Neuronal stem cell (in vitro differentiated cells): ENCODE data around the gene BMPER.

Source experiments
- DNase-seq: peaks from one replicate; pipeline ENCODE4 v3.0.0-alpha.2; 2013; ENCODE audit warnings: low spot score
- H2AFZ ChIP-seq: one replicate; pipeline ENCODE4 v1.6.1; 2013; ENCODE audit warnings: mild to moderate bottlenecking, low read length, inconsistent platforms
- H2AK5ac ChIP-seq: 2 replicates; pipeline ENCODE4 v1.6.1; 2013; ENCODE audit warnings: low read depth, mild to moderate bottlenecking, inconsistent platforms, low read length, moderate library complexity, mixed read lengths
- H2BK120ac ChIP-seq: 2 replicates; pipeline ENCODE4 v1.6.1; 2013; ENCODE audit warnings: low read depth, mild to moderate bottlenecking, inconsistent platforms, low read length, moderate library complexity, mixed read lengths
- H2BK12ac ChIP-seq: one replicate; pipeline ENCODE4 v1.6.1; 2013; ENCODE audit warnings: low read length, inconsistent platforms
- H2BK15ac ChIP-seq: 2 replicates; pipeline ENCODE4 v1.6.1; 2013; ENCODE audit warnings: mild to moderate bottlenecking, low read length, inconsistent platforms, mixed read lengths
- H2BK5ac ChIP-seq: one replicate; pipeline ENCODE4 v1.6.1; 2013; ENCODE audit warnings: inconsistent platforms, mild to moderate bottlenecking, low read length, moderate library complexity
- H3K14ac ChIP-seq: one replicate; pipeline ENCODE4 v1.6.1; 2013; ENCODE audit warnings: low read length, inconsistent platforms
- H3K18ac ChIP-seq: 2 replicates; pipeline ENCODE4 v1.6.1; 2013; ENCODE audit warnings: low read length, inconsistent platforms
- H3K23ac ChIP-seq: 2 replicates; pipeline ENCODE4 v1.6.1; 2013; ENCODE audit warnings: low read depth, mild to moderate bottlenecking, mixed read lengths, low read length, inconsistent platforms; ENCODE audit not compliant: poor library complexity
- H3K27ac ChIP-seq: replicated peaks from 3 replicates; pipeline ENCODE4 v1.5.1; 2013; ENCODE audit warnings: low read length, inconsistent platforms
- H3K27me3 ChIP-seq, 3 experiments: 2 replicates each; pipeline ENCODE4 v1.6.1; 2013; ENCODE audit warnings: low read length in 3 of 3, mild to moderate bottlenecking in 2 of 3, inconsistent platforms in 1 of 3, low read depth in 1 of 3, mixed read lengths in 1 of 3, moderate library complexity in 1 of 3; ENCODE audit not compliant: control insufficient read depth in 3 of 3, insufficient read depth in 3 of 3
- H3K36me3 ChIP-seq, 2 donors: replicated peaks in 1 of 2; 2 replicates each; pipeline ENCODE4 v1.6.1; 2013; ENCODE audit warnings: low read length in 2 of 2; ENCODE audit not compliant: control insufficient read depth in 2 of 2, insufficient read depth in 2 of 2
- H3K4ac ChIP-seq: 2 replicates; pipeline ENCODE4 v1.6.1; 2013; ENCODE audit warnings: inconsistent platforms, mild to moderate bottlenecking, low read length, moderate library complexity
- H3K4me1 ChIP-seq, 2 donors: 1 replicate in 1 of 2; 2 replicates in 1 of 2; pipeline ENCODE4 v1.6.1; 2013; ENCODE audit warnings: low read length in 2 of 2, low read depth in 1 of 2; ENCODE audit not compliant: control insufficient read depth in 2 of 2, insufficient read depth in 1 of 2
- H3K4me2 ChIP-seq: one replicate; pipeline ENCODE4 v1.6.1; 2013; ENCODE audit warnings: mild to moderate bottlenecking, low read length, inconsistent platforms; ENCODE audit not compliant: insufficient read depth, poor library complexity, severe bottlenecking
- H3K4me3 ChIP-seq, 2 donors: 2 replicates each; pipeline ENCODE4 v1.5.1; 2013; ENCODE audit warnings: low read length in 2 of 2, mild to moderate bottlenecking in 2 of 2, inconsistent platforms in 1 of 2, moderate library complexity in 1 of 2
- H3K79me1 ChIP-seq: one replicate; pipeline ENCODE4 v1.6.1; 2013; ENCODE audit warnings: low read depth, mild to moderate bottlenecking, inconsistent platforms, low read length, moderate library complexity
- H3K9ac ChIP-seq: one replicate; pipeline ENCODE4 v1.6.1; 2013; ENCODE audit warnings: mild to moderate bottlenecking, low read depth, low read length, inconsistent platforms; ENCODE audit not compliant: poor library complexity
- H3K9me3 ChIP-seq, 2 donors: replicated peaks in 1 of 2; 2 replicates each; pipeline versions ENCODE3 to v1.6.1; 2013; ENCODE audit warnings: low read length in 2 of 2, mild to moderate bottlenecking in 2 of 2, inconsistent platforms in 1 of 2, low read depth in 1 of 2, mixed read lengths in 1 of 2, moderate library complexity in 1 of 2; ENCODE audit not compliant: control insufficient read depth in 2 of 2, insufficient read depth in 1 of 2
- H4K8ac ChIP-seq: one replicate; pipeline ENCODE4 v1.6.1; 2013; ENCODE audit warnings: low read depth, mild to moderate bottlenecking, inconsistent platforms, low read length, moderate library complexity
- H4K91ac ChIP-seq: one replicate; pipeline ENCODE4 v1.6.1; 2013; ENCODE audit warnings: low read length, low read depth, mild to moderate bottlenecking, inconsistent platforms; ENCODE audit not compliant: poor library complexity
- WGBS, 2 donors: extraction: QIAGEN DNeasy Blood & Tissue Kit; methylation state at CpG; one replicate each; pipeline ENCODE4 v1.1.7; 2013; ENCODE audit warnings: missing lambda C conversion rate in 2 of 2, mixed read lengths in 1 of 2; ENCODE audit not compliant: insufficient read length in 2 of 2, insufficient replicate concordance in 1 of 2; ENCODE audit errors: extremely low coverage in 2 of 2; 5-methylcytosine and 5-hydroxymethylcytosine counted together

The BMPER gene

GRCh38 chr7:33909755-33910154, 4.4 kb downstream of the BMPER start:
- Histone ChIP-seq H3K14ac (no peak overlapping the region), H3K4ac (no peak overlapping the region), H3K9ac (no peak overlapping the region), H2AK5ac (no peak overlapping the region), H4K8ac (no peak overlapping the region), H3K4me3 (no peak overlapping the region), H2BK5ac (no peak overlapping the region), H3K27ac (no peak overlapping the region), H4K91ac (no peak overlapping the region), H3K18ac (no peak overlapping the region), H2BK120ac (no peak overlapping the region), H3K23ac (no peak overlapping the region), H2BK15ac (no peak overlapping the region), H2AFZ (no peak overlapping the region), H3K79me1 (no peaks in the 10 kb centered on the region), H3K4me2 (no peak overlapping the region), H3K4me1 (no peaks in the 10 kb centered on the region), H2BK12ac (no peak overlapping the region), H3K9me3 (no peaks in the 10 kb centered on the region), H3K36me3 (no peaks in the 10 kb centered on the region), H3K27me3 (peaks cover 0 to 49% (median 3%) of the 10 kb centered on the region in 3 experiments)
- WGBS, 2 donors, result no CpG with 5 or more reads among the region's 2 CpGs
- no peak for DNase-seq

GRCh38 chr7:33910756-33911155, 5.4 kb downstream of the BMPER start:
- H4K8ac ChIP-seq, result no peak overlapping the region
- H2BK15ac ChIP-seq, result no peak overlapping the region
- H3K27ac ChIP-seq, result no peak overlapping the region
- DNase-seq, result no peak
- no peak overlapping the region for H3K18ac ChIP-seq
- no peak overlapping the region for H3K4me3 ChIP-seq
- H2AK5ac ChIP-seq, result no peak overlapping the region
- H3K4ac ChIP-seq, result no peak overlapping the region
- WGBS, 2 donors, result no CpG with 5 or more reads among the region's 2 CpGs
- H3K23ac ChIP-seq, result no peak overlapping the region
- no peak overlapping the region for H3K4me2 ChIP-seq
- H2BK5ac ChIP-seq, result no peak overlapping the region
- no peak overlapping the region for H4K91ac ChIP-seq
- H3K27me3 ChIP-seq, result peaks cover 0 to 42% (median 3%) of the 10 kb centered on the region in 3 experiments
- no peaks in the 10 kb centered on the region for H3K79me1 ChIP-seq
- no peak overlapping the region for H3K9ac ChIP-seq
- no peak overlapping the region for H2AFZ ChIP-seq
- no peak overlapping the region for H3K14ac ChIP-seq
- no peaks in the 10 kb centered on the region for H3K36me3 ChIP-seq
- H2BK12ac ChIP-seq, result no peak overlapping the region
- no peak overlapping the region for H2BK120ac ChIP-seq
- no peaks in the 10 kb centered on the region for H3K9me3 ChIP-seq
- no peaks in the 10 kb centered on the region for H3K4me1 ChIP-seq

GRCh38 chr7:33916357-33917081, 11.2 kb downstream of the BMPER start:
- no peak overlapping the region for H3K4me3 ChIP-seq
- no peaks in the 10 kb centered on the region for H3K4me1 ChIP-seq
- H2BK15ac ChIP-seq, result no peak overlapping the region
- H2AK5ac ChIP-seq, result no peak overlapping the region
- no peak overlapping the region for H3K23ac ChIP-seq
- no peak overlapping the region for H3K4me2 ChIP-seq
- no peak overlapping the region for H2BK5ac ChIP-seq
- no peak overlapping the region for H3K27ac ChIP-seq
- no peak overlapping the region for H4K8ac ChIP-seq
- no peak overlapping the region for H2AFZ ChIP-seq
- H3K36me3 ChIP-seq, result no peaks in the 10 kb centered on the region
- no peaks in the 10 kb centered on the region for H3K27me3 ChIP-seq
- no CpG with 5 or more reads among the region's 5 CpGs for WGBS, 2 donors
- no peaks in the 10 kb centered on the region for H3K79me1 ChIP-seq
- no peak overlapping the region for H3K14ac ChIP-seq
- H3K9ac ChIP-seq, result no peak overlapping the region
- H4K91ac ChIP-seq, result no peak overlapping the region
- DNase-seq, result no peak
- H3K4ac ChIP-seq, result no peak overlapping the region
- no peak overlapping the region for H2BK12ac ChIP-seq
- H2BK120ac ChIP-seq, result no peak overlapping the region
- no peak overlapping the region for H3K18ac ChIP-seq
- H3K9me3 ChIP-seq, result no peaks in the 10 kb centered on the region

GRCh38 chr7:33917661-33918060, 12.3 kb downstream of the BMPER start:
- H2BK120ac ChIP-seq, result no peak overlapping the region
- no peak overlapping the region for H3K18ac ChIP-seq
- H3K4me3 ChIP-seq, result no peak overlapping the region
- no peak overlapping the region for H3K4me2 ChIP-seq
- H3K14ac ChIP-seq, result no peak overlapping the region
- no peak overlapping the region for H3K23ac ChIP-seq
- no peaks in the 10 kb centered on the region for H3K79me1 ChIP-seq
- H3K9ac ChIP-seq, result no peak overlapping the region
- H2BK15ac ChIP-seq, result no peak overlapping the region
- H3K9me3 ChIP-seq, result no peaks in the 10 kb centered on the region
- no CpG with 5 or more reads among the region's 3 CpGs for WGBS, 2 donors
- H2BK5ac ChIP-seq, result no peak overlapping the region
- H3K27ac ChIP-seq, result no peak overlapping the region
- H4K8ac ChIP-seq, result no peak overlapping the region
- H3K27me3 ChIP-seq, result no peaks in the 10 kb centered on the region
- no peak overlapping the region for H2BK12ac ChIP-seq
- no peaks in the 10 kb centered on the region for H3K4me1 ChIP-seq
- H3K36me3 ChIP-seq, result no peaks in the 10 kb centered on the region
- no peak overlapping the region for H4K91ac ChIP-seq
- no peak overlapping the region for H2AFZ ChIP-seq
- H2AK5ac ChIP-seq, result no peak overlapping the region
- H3K4ac ChIP-seq, result no peak overlapping the region
- no peak for DNase-seq
